ENCODE results near the gene RABAC1. TPM values are rescaled to one million over a fixed set of nuclear protein-coding genes. Genes with fewer than 3 reads are reported as not detected.
"Not testable (repeated sequence)": the region's sequence is repeated elsewhere in the genome, so short reads cannot be mapped to it uniquely, and the experiment has no call there.

RABAC1 gene
- total and polyA plus RNA-seq, 4 experiments from 2014 or later, result 97.4 to 256 (median 149) TPM

DNA sequence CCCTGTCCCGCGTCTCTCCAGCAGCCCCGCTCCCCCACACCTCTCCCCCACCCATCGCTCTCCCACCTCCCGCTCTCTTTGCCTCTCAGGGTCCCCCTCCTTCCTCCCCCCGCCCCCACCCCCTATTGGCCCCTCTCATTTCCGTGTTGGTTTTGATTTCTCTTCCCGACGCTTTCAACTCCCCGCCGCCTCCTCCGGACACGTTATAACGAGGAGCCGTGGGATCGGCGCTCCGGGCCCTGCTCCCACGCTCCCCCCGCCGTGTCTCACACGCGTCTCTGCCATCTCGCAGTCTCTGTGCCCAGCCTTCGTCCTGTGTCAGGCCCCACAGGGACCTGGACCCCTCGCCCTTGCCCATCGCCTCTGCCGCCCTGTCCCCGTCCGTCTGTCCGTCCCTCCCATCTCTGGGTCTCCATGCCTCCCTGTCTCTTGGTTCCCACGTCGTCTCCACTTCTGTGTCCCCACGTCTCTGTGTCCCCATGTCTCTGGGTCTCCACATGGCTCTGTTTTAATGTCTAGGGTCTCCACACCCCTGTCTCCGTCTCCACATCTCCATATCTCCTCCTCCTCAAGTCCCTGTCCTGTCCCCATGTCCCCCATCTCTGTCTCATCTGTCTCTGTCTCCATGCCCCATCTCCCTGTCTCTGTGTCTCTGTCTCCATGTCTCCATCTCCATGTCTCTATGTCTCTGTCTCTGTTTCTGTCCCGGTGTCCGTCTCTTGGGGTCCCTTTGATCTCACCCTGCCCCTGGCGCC lies 43.9 kb downstream of the RABAC1 start:
- Mint-ChIP-seq H3K27me3 (peaks cover 7 to 14% of the 10 kb centered on the region in 2 donors), H3K27ac (no peak overlapping the region), H3K36me3 (no peaks in the 10 kb centered on the region), H3K4me1 (peaks cover 23 to 41% (median 26%) of the 10 kb centered on the region in 4 donors), H3K9me3 (peaks cover 0 to 2% (median 0%) of the 10 kb centered on the region in 8 donors), H3K4me3 (peak overlapping the region in 1 of 8 donors; percentile 12)
- Histone ChIP-seq H3K4me1 (ENCODE audit: insufficient read depth, low read length) (peaks cover 45% of the 10 kb centered on the region), H3K36me3 (ENCODE audit: insufficient read depth, low read length) (no peaks in the 10 kb centered on the region), H3K4me3 (ENCODE audit: low read length in 2 of 2) (peak overlapping the region in 1 of 2 donors; percentile 22), H3K27ac (ENCODE audit: low read depth, low read length) (no peak overlapping the region), H3K9me3 (ENCODE audit: control insufficient read depth in 1 of 2, low read length in 2 of 2) (no peaks in the 10 kb centered on the region), H3K27me3 (ENCODE audit: insufficient read depth, low read length) (peaks cover 23% of the 10 kb centered on the region)
- ChIA-PET CTCF (ENCODE audit: partially characterized antibody) (no interaction called here), POLR2A (ENCODE audit: partially characterized antibody) (no interaction called here)
- peak in 1 of 5 donors; percentile 37 for DNase-seq
- intact Hi-C loops (cut with micrococcal nuclease), result loop anchor here (2.0 kb wide), 1 partner anchor 14 kb away; the partner anchor contains the start of gene ERFL

DNA sequence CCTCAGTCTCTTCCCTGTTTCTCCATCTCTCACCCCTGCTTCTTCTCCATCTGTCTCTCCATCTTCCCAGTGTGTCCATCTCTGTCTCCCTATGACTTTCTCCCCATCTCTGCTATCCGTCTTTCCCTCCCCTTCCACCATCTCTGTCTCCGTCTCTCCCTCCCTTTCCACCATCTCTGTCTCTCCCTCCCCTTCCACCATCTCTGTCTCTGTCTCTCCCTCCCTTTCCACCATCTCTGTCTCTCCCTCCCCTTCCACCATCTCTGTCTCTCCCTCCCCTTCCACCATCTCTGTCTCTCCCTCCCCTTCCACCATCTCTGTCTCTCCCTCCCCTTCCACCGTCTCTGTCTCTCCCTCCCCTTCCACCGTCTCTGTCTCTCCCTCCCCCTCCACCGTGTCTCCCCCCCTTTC lies 44.7 kb downstream of the RABAC1 start:
- peak overlapping the region in 2 of 7 donors; percentile 10 to 79 for H3K27ac Mint-ChIP-seq
- DNase-seq; POLR2A ChIA-PET (ENCODE audit: partially characterized antibody); H3K9me3 Mint-ChIP-seq; H3K36me3 ChIP-seq (ENCODE audit: insufficient read depth, low read length); H3K4me3 ChIP-seq (ENCODE audit: low read length in 2 of 2); H3K27ac ChIP-seq (ENCODE audit: low read depth, low read length); H3K9me3 ChIP-seq (ENCODE audit: control insufficient read depth in 1 of 2, low read length in 2 of 2); CTCF ChIA-PET (ENCODE audit: partially characterized antibody); H3K36me3 Mint-ChIP-seq: not testable (repeated sequence)
- H3K4me3 Mint-ChIP-seq, result peak overlapping the region in 6 of 8 donors; percentile 21 to 55 (median 30)
- intact Hi-C loops (cut with micrococcal nuclease), result loop anchor here (2.0 to 5.0 kb wide), 2 partner anchors 14 to 33 kb away; partner anchors contain the start of gene ERFL
- Histone ChIP-seq H3K27me3 (ENCODE audit: insufficient read depth, low read length) (peaks cover 23% of the 10 kb centered on the region), H3K4me1 (ENCODE audit: insufficient read depth, low read length) (peaks cover 45% of the 10 kb centered on the region)
- peaks cover 7 to 14% of the 10 kb centered on the region in 2 donors for H3K27me3 Mint-ChIP-seq
- H3K4me1 Mint-ChIP-seq, result peaks cover 23 to 44% (median 26%) of the 10 kb centered on the region in 4 donors

DNA sequence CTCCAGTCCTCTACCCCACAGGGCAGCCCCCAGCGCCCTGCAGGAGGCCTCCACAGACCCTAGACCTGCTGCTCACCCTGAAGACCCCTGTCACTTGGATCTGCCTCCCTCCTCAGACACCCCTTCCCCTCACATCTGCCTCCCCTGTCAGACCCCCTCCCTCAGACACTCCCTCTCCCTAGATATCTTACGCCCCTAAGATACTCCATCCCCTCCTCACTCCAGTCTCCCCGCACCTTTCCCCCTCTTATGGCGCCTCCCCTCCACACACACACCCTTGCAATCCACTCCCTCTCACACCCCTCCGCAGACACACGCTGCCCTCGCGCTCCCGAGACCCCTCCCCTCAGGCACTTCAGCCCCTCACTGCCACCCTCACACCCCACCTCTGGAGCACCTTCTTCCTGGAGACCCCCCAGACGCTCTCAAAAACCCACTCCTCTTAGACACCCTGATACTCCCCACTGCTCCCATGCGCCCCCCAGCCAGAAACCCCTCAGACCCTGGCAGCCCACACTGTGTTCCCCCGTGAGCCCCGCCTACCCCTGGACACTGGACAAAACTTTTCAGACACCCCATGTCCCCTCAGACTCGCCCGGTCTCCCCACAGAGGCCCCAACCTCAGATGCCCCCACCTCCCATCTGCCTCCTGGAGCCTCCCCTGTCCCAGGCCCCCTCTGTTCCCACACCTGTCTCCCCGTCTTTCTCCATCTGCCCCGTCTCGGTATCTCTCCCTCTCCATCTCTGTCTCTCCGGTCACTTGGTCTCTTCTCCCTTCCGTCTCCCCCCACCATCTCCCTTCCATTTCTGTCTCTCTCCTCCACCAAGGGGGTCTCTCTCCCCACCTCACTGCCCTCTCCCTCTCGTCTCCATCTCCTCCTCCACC lies 45.3 kb downstream of the RABAC1 start:
- intact Hi-C loops (cut with micrococcal nuclease), result loop anchor here (2.0 to 5.0 kb wide), 2 partner anchors 15 to 34 kb away; partner anchors contain the start of gene ERFL
- POLR2A ChIA-PET (ENCODE audit: partially characterized antibody), result no interaction called here
- peaks cover 45% of the 10 kb centered on the region for H3K4me1 ChIP-seq (ENCODE audit: insufficient read depth, low read length)
- peak overlapping the region in 6 of 8 donors; percentile 21 to 59 (median 42) for H3K4me3 Mint-ChIP-seq
- peaks cover 23% of the 10 kb centered on the region for H3K27me3 ChIP-seq (ENCODE audit: insufficient read depth, low read length)
- H3K4me3 ChIP-seq (ENCODE audit: low read length in 2 of 2), result no peak overlapping the region
- H3K36me3 ChIP-seq (ENCODE audit: insufficient read depth, low read length), result no peaks in the 10 kb centered on the region
- no peak overlapping the region for H3K27ac ChIP-seq (ENCODE audit: low read depth, low read length)
- DNase-seq, result peak in 1 of 5 donors; percentile 32
- H3K4me1 Mint-ChIP-seq, result peaks cover 24 to 50% (median 26%) of the 10 kb centered on the region in 4 donors
- no peaks in the 10 kb centered on the region for H3K9me3 ChIP-seq (ENCODE audit: control insufficient read depth in 1 of 2, low read length in 2 of 2)
- CTCF ChIA-PET (ENCODE audit: partially characterized antibody), result no interaction called here
- H3K36me3 Mint-ChIP-seq, result peaks cover 0 to 3% of the 10 kb centered on the region in 2 donors
- peak overlapping the region in 3 of 7 donors; percentile 43 to 79 (median 50) for H3K27ac Mint-ChIP-seq
- H3K9me3 Mint-ChIP-seq, result peaks cover 0 to 2% (median 0%) of the 10 kb centered on the region in 8 donors
- H3K27me3 Mint-ChIP-seq, result peaks cover 7 to 14% of the 10 kb centered on the region in 2 donors

DNA sequence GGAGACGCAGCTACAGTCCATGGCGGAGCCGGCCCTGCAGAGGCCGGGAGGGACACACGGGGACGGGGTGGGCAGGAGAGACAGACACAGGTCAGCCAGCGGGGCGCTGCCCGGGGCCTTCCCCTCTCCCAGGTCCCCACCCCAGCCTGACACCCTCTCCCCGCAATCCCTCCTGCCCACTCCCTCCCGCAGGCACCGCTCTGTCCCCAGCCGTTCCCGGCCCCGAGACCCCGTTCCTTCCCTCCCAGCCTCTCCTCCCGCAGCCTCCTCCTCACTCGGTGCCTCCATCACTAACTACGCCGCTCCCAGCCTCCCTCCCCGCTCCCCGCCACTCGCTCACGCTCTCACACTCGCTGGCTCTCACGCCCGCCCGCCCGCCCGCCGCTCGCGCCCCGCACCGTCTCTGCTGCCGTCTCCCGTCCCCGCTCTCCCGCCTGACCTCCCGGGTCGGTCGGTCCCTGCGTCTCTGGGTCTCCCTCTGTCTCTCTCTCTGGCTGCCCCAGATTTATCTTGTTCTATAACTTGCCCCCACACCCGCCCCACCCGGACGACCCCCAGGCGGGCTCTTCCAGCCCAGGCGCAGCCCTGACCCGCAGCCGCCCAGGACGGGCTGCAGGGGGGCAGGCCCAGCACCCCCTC lies 46.1 kb downstream of the RABAC1 start:
- POLR2A ChIA-PET (ENCODE audit: partially characterized antibody), result interaction anchor here (1.0 to 19.1 kb wide), 7 partner anchors 9 to 40 kb away, joined by 3 to 349 read pairs (median 16); partner anchors contain the start of gene ARHGEF1
- Histone ChIP-seq H3K27me3 (ENCODE audit: insufficient read depth, low read length) (peaks cover 23% of the 10 kb centered on the region), H3K9me3 (ENCODE audit: control insufficient read depth in 1 of 2, low read length in 2 of 2) (no peaks in the 10 kb centered on the region), H3K36me3 (ENCODE audit: insufficient read depth, low read length) (no peaks in the 10 kb centered on the region), H3K27ac (ENCODE audit: low read depth, low read length) (no peak overlapping the region), H3K4me1 (ENCODE audit: insufficient read depth, low read length) (peaks cover 45% of the 10 kb centered on the region), H3K4me3 (ENCODE audit: low read length in 2 of 2) (no peak overlapping the region)
- Mint-ChIP-seq H3K4me3 (peak overlapping the region in 4 of 8 donors; percentile 9 to 57 (median 32)), H3K9me3 (peaks cover 0 to 2% (median 0%) of the 10 kb centered on the region in 8 donors), H3K27ac (peak overlapping the region in 3 of 7 donors; percentile 43 to 75 (median 67)), H3K27me3 (peaks cover 7 to 14% of the 10 kb centered on the region in 2 donors), H3K4me1 (peaks cover 25 to 51% (median 26%) of the 10 kb centered on the region in 4 donors), H3K36me3 (peaks cover 0 to 3% of the 10 kb centered on the region in 2 donors)
- peak in 2 of 5 donors; percentile 39 to 43 for DNase-seq
- intact Hi-C loops (cut with micrococcal nuclease), result loop anchor here (5.0 kb wide), 1 partner anchor 34 kb away; no protein-coding TSS in a partner anchor
- CTCF ChIA-PET (ENCODE audit: partially characterized antibody), result no interaction called here

DNA sequence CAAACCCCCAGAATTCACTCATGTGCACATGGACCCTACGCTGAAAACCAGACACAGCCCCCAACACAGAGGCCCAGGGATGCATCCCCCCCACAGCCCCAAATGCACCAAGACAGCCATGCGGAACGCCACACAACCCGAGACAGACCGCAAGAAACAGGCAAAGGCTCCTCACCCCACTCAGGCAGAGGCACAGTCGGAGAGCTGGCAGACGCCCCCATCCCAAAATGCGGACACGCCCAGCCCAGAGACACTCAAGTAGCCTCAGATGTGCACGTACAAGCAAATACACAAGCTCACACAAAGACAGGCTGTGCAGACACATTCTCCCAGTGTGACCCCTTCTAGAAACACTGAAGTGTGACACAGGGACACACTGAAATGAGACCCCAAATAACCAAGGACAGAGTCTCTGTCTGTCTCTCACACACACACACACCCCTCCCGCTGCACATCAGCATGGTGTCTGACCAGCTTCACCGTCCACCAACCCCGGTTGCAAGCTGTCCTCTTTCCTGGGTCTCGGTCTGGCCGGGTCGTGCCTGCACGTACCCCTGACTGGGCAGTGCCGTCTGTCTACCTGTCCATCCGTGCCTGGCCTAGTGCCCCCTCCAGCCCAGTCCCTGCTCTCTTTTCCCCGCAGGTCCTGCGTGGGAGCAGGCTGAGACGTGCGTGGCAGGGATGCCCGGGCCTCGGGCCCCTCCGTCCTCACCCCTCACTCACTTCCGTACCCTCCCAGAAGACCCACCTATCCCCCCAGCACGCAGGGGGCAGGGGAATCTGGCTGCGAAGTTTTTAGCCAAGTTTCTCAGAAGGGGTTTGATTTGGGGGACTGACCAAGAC lies 47.0 kb downstream of the RABAC1 start:
- Histone ChIP-seq H3K9me3 (ENCODE audit: control insufficient read depth in 1 of 2, low read length in 2 of 2) (no peaks in the 10 kb centered on the region), H3K27me3 (ENCODE audit: insufficient read depth, low read length) (peaks cover 23% of the 10 kb centered on the region), H3K27ac (ENCODE audit: low read depth, low read length) (no peak overlapping the region), H3K4me3 (ENCODE audit: low read length in 2 of 2) (no peak overlapping the region), H3K4me1 (ENCODE audit: insufficient read depth, low read length) (peaks cover 45% of the 10 kb centered on the region), H3K36me3 (ENCODE audit: insufficient read depth, low read length) (no peaks in the 10 kb centered on the region)
- CTCF ChIA-PET (ENCODE audit: partially characterized antibody), result interaction anchor here (1.2 to 1.3 kb wide), 2 partner anchors 10 to 52 kb away, joined by 3 read pairs; partner anchors contain the start of gene RPS19
- POLR2A ChIA-PET (ENCODE audit: partially characterized antibody), result interaction anchor here (0.8 to 19.1 kb wide), 15 partner anchors 10 to 52 kb away, joined by 3 to 349 read pairs (median 12); partner anchors contain the start of genes ARHGEF1, CD79A, ERFL and RPS19
- Mint-ChIP-seq H3K27ac (peak overlapping the region in 6 of 7 donors; percentile 14 to 57 (median 47)), H3K4me1 (peaks cover 26 to 56% (median 28%) of the 10 kb centered on the region in 4 donors), H3K9me3 (peaks cover 0 to 2% (median 0%) of the 10 kb centered on the region in 8 donors), H3K36me3 (peaks cover 3 to 6% of the 10 kb centered on the region in 2 donors), H3K27me3 (peaks cover 7 to 14% of the 10 kb centered on the region in 2 donors), H3K4me3 (peak overlapping the region in 7 of 8 donors; percentile 7 to 59 (median 45))
- peak in 2 of 5 donors; percentile 39 to 44 for DNase-seq
- intact Hi-C loops (cut with micrococcal nuclease), result loop anchor here (1.0 to 5.0 kb wide), 2 partner anchors 25 to 35 kb away; no protein-coding TSS in a partner anchor

Measured in CD4-positive, alpha-beta memory T cell (primary cell).